Fibroblast of the conjunctiva (primary cell): ENCODE measurements around the gene GHDC.
"Not testable (repeated sequence)": the region's sequence is repeated elsewhere in the genome, so short reads cannot be mapped to it uniquely, and the experiment has no call there.

Source experiments
- DNase-seq: peaks from one replicate; pipeline ENCODE4 v3.0.0-alpha.2; 2010; ENCODE audit warnings: low read depth

GHDC gene

GRCh38 chr17:42202696-42203095 lies 8.4 kb upstream of the GHDC start:
- no peak for DNase-seq

- DNase-seq: no peak
These were observed 7.9 kb upstream of the GHDC start for GRCh38 chr17:42202159-42202558.

GRCh38 chr17:42201458-42201772 lies 7.1 kb upstream of the GHDC start:
- DNase-seq: no peak

- no peak for DNase-seq
These were observed 6.6 kb upstream of the GHDC start for GRCh38 chr17:42200706-42201457.

GRCh38 chr17:42199416-42200011 lies 5.2 kb upstream of the GHDC start:
- no peak for DNase-seq

- DNase-seq: no peak
These were observed 4.6 kb upstream of the GHDC start for GRCh38 chr17:42198897-42199296.

- no peak for DNase-seq
These were observed 3.4 kb upstream of the GHDC start for GRCh38 chr17:42197564-42198156.

- DNase-seq: no peak
These were observed 902 bp downstream of the GHDC start for GRCh38 chr17:42193216-42193968.

GRCh38 chr17:42192189-42193126 lies 1.8 kb downstream of the GHDC start:
- no peak for DNase-seq

GRCh38 chr17:42191275-42191608 lies 3.1 kb downstream of the GHDC start:
- no peak for DNase-seq

GRCh38 chr17:42190491-42191274 lies 3.6 kb downstream of the GHDC start:
- no peak for DNase-seq

GRCh38 chr17:42189651-42189965 lies 4.7 kb downstream of the GHDC start:
- no peak for DNase-seq

GRCh38 chr17:42188749-42189650 lies 5.3 kb downstream of the GHDC start:
- no peak for DNase-seq

GRCh38 chr17:42187833-42188232 lies 6.5 kb downstream of the GHDC start:
- DNase-seq: no peak

GRCh38 chr17:42186191-42186590 lies 8.1 kb downstream of the GHDC start:
- DNase-seq: not testable (repeated sequence)

GRCh38 chr17:42185621-42185930 lies 8.7 kb downstream of the GHDC start:
- no peak for DNase-seq

- DNase-seq: no peak
These were observed 9.3 kb downstream of the GHDC start, which contains the start of gene HCRT for GRCh38 chr17:42184713-42185620. TSS of gene HCRT (minus strand) at chr17:42185452. CDS start at chr17:42185365, 87 bp downstream.

- DNase-seq: peak; percentile 35
These were observed 10.3 kb downstream of the GHDC start for GRCh38 chr17:42183741-42184711.
